K562 (cell line): ENCODE results near the gene IFT25. TPM values are rescaled to one million over a fixed set of nuclear protein-coding genes. Genes with fewer than 3 reads are reported as not detected.

Experiments used
- CBX5 ChIP-seq: IDR thresholded peaks from 2 replicates; pipeline ENCODE4 v1.6.1; 2014; ENCODE audit warnings: low read depth, borderline replicate concordance
- CHCHD3 ChIP-seq: fragments of 250-450 bp; sonication (Bioruptor Pico); IDR thresholded peaks from 2 replicates; pipeline ENCODE4 v2.1.2; 2022; ENCODE audit warnings: mild to moderate bottlenecking
- DMBX1 ChIP-seq: fragments of 250-450 bp; sonication (Bioruptor Pico); IDR thresholded peaks from 2 replicates; pipeline ENCODE4 v1.8.0; 2022; ENCODE audit warnings: inconsistent platforms, mild to moderate bottlenecking, moderate library complexity, borderline replicate concordance
- EHMT2 ChIP-seq: fragments of 450-650 bp; IDR thresholded peaks from 2 replicates; pipeline ENCODE4 v1.6.1; 2018; ENCODE audit warnings: antibody characterized with exemption
- HLTF ChIP-seq: fragments of 450-650 bp; IDR thresholded peaks from 2 replicates; pipeline ENCODE4 v1.6.1; 2016
- NFIX ChIP-seq: fragments of 250-450 bp; sonication (Bioruptor Pico); IDR thresholded peaks from 2 replicates; pipeline ENCODE4 v1.4.0; 2020; ENCODE audit warnings: low read depth, mild to moderate bottlenecking, moderate library complexity
- TRIM28 ChIP-seq: fragments of 450-650 bp; IDR thresholded peaks from 2 replicates; pipeline ENCODE4 v1.6.1; 2017
- ZC3H4 ChIP-seq: sonication (generic); formaldehyde crosslinking; IDR thresholded peaks from 2 replicates; pipeline ENCODE4 v1.9.0; 2021; ENCODE audit warnings: missing genetic modification reagents, borderline replicate concordance
- ZKSCAN8 ChIP-seq: fragments of 200-800 bp; sonication (Bioruptor generic); IDR thresholded peaks from 2 replicates; pipeline ENCODE4 v1.6.1; 2016; ENCODE audit warnings: missing genetic modification characterization, missing compliant biosample characterization
- ZNF586 ChIP-seq: fragments of 450-650 bp; formaldehyde crosslinking; conservative IDR thresholded peaks from 2 replicates; pipeline ENCODE4 v1.4.0; 2020; ENCODE audit warnings: mild to moderate bottlenecking, moderate library complexity
- polyA plus RNA-seq, 8 experiments: library from polyadenylated mRNA; depleted of rRNA in 4 of 8; stranded (reverse) in 5 of 8; unstranded in 3 of 8; fragments of >200 nt; fragmentation: Nextera tagmentation in 2 of 8; fragmentation: Illumina TruSeq in 1 of 8; extraction: Ambion mirVana in 2 of 8; extraction: Trizol in 1 of 8; gene quantifications; 2 replicates each; pipeline versions ENCODE4 v1.2.1 to v1.2.3, GENCODE V29; 2011 to 2014; ENCODE audit warnings: inconsistent platforms in 1 of 8, missing spikeins in 1 of 8
- total RNA-seq, 7 experiments: library from RNA; depleted of rRNA in 6 of 7; stranded (reverse); fragments of >200 nt in 6 of 7; fragmentation: Illumina TruSeq in 2 of 7; extraction: Trizol in 2 of 7; gene quantifications; 2 replicates each; pipeline versions ENCODE4 v1.2.1 to v1.2.3, GENCODE V29; 2011 to 2021; ENCODE audit warnings: low replicate concordance in 1 of 7
- TF ChIP-seq, protein P1 (sequence below): fragments of 250-450 bp; sonication (Bioruptor Pico); IDR thresholded peaks from 2 replicates; pipeline ENCODE4 v1.5.0; 2022; ENCODE audit warnings: mild to moderate bottlenecking
- TF ChIP-seq, protein P2 (sequence below), 2 experiments: fragments of 450-650 bp; IDR thresholded peaks; 2 replicates each; pipeline ENCODE4 v1.6.1; 2016
- TF ChIP-seq, protein P3 (sequence below), 2 experiments: IDR thresholded peaks; 2 replicates each; pipeline ENCODE4 v1.6.1; 2012; ENCODE audit warnings: improper control_type of control experiment in 2 of 2, low read depth in 2 of 2, low read length in 2 of 2, borderline replicate concordance in 1 of 2
- TF ChIP-seq, protein P4 (sequence below), 2 experiments: fragments of 450-650 bp in 1 of 2; sonication (generic) in 1 of 2; formaldehyde crosslinking; conservative IDR thresholded peaks; 2 replicates each; pipeline versions ENCODE4 v1.4.0 to v1.8.1; 2020 to 2022; ENCODE audit warnings: mild to moderate bottlenecking in 1 of 2, missing genetic modification reagents in 1 of 2

Gene IFT25
- total and polyA plus RNA-seq, 9 of the 15 experiments (the other 6 are each of a cell fraction or from before 2014, with no cell fraction given) = 93.6 to 209 (median 167) TPM

DNA sequence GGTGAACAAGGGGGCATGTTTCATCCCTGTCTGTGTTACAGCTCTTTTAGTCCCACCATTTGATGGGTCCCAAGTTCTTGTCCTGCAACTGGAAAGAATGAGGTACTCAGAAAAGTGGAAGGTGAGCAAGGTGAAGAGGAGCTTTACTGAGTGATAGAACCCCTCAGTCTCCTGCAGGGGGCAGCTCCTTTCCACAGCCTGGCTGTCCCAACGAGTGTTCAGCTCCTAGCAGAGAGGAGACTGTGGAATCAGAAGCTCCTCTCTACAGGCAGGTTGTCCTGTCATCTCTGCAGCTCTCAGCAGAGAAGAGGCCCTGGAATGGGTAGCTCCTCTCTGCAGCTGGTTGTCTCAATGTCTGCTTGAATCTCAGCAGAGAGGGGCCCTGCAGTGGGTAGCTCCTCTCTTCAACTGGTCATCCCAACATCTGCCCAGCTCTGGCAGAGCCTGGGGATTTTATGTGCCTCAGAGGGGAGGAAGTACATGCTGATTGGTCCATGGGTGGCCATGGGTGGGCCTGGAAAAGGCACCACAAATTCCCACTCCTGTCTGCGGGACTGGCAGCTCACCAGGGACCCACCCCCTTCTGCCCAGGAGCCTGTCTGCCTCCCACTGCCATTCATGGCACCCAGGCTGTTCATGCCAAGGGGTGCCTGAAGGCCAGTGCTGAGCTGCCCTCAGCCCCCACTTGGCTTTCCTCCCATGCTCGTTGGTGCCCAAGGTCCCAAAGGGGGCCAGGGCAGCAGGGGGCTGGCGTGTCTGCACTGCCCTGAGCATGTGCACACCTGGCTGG, 46.8 kb upstream of the IFT25 start (continued):
- TF ChIP-seq, protein P1, sequence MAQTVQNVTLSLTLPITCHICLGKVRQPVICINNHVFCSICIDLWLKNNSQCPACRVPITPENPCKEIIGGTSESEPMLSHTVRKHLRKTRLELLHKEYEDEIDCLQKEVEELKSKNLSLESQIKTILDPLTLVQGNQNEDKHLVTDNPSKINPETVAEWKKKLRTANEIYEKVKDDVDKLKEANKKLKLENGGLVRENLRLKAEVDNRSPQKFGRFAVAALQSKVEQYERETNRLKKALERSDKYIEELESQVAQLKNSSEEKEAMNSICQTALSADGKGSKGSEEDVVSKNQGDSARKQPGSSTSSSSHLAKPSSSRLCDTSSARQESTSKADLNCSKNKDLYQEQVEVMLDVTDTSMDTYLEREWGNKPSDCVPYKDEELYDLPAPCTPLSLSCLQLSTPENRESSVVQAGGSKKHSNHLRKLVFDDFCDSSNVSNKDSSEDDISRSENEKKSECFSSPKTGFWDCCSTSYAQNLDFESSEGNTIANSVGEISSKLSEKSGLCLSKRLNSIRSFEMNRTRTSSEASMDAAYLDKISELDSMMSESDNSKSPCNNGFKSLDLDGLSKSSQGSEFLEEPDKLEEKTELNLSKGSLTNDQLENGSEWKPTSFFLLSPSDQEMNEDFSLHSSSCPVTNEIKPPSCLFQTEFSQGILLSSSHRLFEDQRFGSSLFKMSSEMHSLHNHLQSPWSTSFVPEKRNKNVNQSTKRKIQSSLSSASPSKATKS = no peak
- TF ChIP-seq NFIX (CRISPR knock-in tag) (no peak), ZC3H4 (no peak), ZNF586 (CRISPR knock-in tag) (no peak), EHMT2 (no peak), ZKSCAN8 (CRISPR knock-in tag) (no peak), CHCHD3 (CRISPR knock-in tag) (no peak), TRIM28 (0 out of 2 replicates have a peak, but pooled peaks have one; percentile 27), DMBX1 (CRISPR knock-in tag) (no peak), HLTF (no peak), CBX5 (0 out of 2 replicates have a peak, but pooled peaks have one; percentile 17)
- TF ChIP-seq, protein P2, sequence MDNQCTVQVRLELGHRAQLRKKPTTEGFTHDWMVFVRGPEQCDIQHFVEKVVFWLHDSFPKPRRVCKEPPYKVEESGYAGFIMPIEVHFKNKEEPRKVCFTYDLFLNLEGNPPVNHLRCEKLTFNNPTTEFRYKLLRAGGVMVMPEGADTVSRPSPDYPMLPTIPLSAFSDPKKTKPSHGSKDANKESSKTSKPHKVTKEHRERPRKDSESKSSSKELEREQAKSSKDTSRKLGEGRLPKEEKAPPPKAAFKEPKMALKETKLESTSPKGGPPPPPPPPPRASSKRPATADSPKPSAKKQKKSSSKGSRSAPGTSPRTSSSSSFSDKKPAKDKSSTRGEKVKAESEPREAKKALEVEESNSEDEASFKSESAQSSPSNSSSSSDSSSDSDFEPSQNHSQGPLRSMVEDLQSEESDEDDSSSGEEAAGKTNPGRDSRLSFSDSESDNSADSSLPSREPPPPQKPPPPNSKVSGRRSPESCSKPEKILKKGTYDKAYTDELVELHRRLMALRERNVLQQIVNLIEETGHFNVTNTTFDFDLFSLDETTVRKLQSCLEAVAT (IDR thresholded peaks at IDR 0.05) = no peak
- TF ChIP-seq, protein P3, sequence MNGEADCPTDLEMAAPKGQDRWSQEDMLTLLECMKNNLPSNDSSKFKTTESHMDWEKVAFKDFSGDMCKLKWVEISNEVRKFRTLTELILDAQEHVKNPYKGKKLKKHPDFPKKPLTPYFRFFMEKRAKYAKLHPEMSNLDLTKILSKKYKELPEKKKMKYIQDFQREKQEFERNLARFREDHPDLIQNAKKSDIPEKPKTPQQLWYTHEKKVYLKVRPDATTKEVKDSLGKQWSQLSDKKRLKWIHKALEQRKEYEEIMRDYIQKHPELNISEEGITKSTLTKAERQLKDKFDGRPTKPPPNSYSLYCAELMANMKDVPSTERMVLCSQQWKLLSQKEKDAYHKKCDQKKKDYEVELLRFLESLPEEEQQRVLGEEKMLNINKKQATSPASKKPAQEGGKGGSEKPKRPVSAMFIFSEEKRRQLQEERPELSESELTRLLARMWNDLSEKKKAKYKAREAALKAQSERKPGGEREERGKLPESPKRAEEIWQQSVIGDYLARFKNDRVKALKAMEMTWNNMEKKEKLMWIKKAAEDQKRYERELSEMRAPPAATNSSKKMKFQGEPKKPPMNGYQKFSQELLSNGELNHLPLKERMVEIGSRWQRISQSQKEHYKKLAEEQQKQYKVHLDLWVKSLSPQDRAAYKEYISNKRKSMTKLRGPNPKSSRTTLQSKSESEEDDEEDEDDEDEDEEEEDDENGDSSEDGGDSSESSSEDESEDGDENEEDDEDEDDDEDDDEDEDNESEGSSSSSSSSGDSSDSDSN (IDR thresholded peaks at IDR 0.05; ENCODE audit: borderline replicate concordance in 1 of 2, low read depth in 2 of 2, low read length in 2 of 2) = no peak
- TF ChIP-seq, protein P4, sequence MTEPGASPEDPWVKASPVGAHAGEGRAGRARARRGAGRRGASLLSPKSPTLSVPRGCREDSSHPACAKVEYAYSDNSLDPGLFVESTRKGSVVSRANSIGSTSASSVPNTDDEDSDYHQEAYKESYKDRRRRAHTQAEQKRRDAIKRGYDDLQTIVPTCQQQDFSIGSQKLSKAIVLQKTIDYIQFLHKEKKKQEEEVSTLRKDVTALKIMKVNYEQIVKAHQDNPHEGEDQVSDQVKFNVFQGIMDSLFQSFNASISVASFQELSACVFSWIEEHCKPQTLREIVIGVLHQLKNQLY (CRISPR knock-in tag; conservative IDR thresholded peaks at IDR 0.05) = no peak
